Measurements from ENCODE around the gene ID3. TPM values are rescaled to one million over a fixed set of nuclear protein-coding genes. Genes with fewer than 3 reads are reported as not detected.

The ID3 gene
- total and polyA plus RNA-seq, 2 experiments from 2014 or later = 376 to 680 TPM

- H2AFZ ChIP-seq = no peak overlapping the region
- H3K9ac ChIP-seq = no peak overlapping the region
- H3K4me3 ChIP-seq = no peak overlapping the region
- no peaks in the 10 kb centered on the region for H3F3A ChIP-seq (ENCODE audit: insufficient read depth)
- H4K20me1 ChIP-seq (ENCODE audit: insufficient read depth) = no peaks in the 10 kb centered on the region
- no peaks in the 10 kb centered on the region for H3K9me2 ChIP-seq (ENCODE audit: insufficient read depth)
- H3K4me2 ChIP-seq (ENCODE audit: unreplicated experiment) = no peak overlapping the region
- peaks cover 7% of the 10 kb centered on the region; the same call in 1 of the 2 replicates for H3K4me1 ChIP-seq (ENCODE audit: insufficient read depth)
- H3K79me2 ChIP-seq (ENCODE audit: insufficient read depth) = no peaks in the 10 kb centered on the region
- no peaks in the 10 kb centered on the region for H3K36me3 ChIP-seq (ENCODE audit: low read depth)
- H3K27me3 ChIP-seq (replicated peaks; ENCODE audit: insufficient read depth) = no peaks in the 10 kb centered on the region
- in situ Hi-C loops (cut with MboI) = no loop called here
- H3K27ac ChIP-seq = no peak overlapping the region
- TF ChIP-seq EZH2 (IDR thresholded peaks at IDR 0.05; ENCODE audit: insufficient read depth, poor library complexity, severe bottlenecking) = no peak
- no peak for TF ChIP-seq EZH2phosphoT487 (IDR thresholded peaks at IDR 0.05; ENCODE audit: insufficient read depth, low read depth)
- 87 to 90% methylated on average over 11 of the region's 11 CpGs for WGBS, 2 experiments (ENCODE audit: low coverage in 1 of 2, low lambda C conversion rate in 2 of 2, missing lambda C conversion rate in 2 of 2)
- no peaks in the 10 kb centered on the region for H3K9me3 ChIP-seq (ENCODE audit: low read depth)
- DNase-seq = no peak
Measured at GRCh38 chr1:23601135-23601967, 42.0 kb upstream of the ID3 start.

- no peak overlapping the region for H3K27ac ChIP-seq
- H3K79me2 ChIP-seq (ENCODE audit: insufficient read depth) = no peaks in the 10 kb centered on the region
- no peaks in the 10 kb centered on the region for H3K9me3 ChIP-seq (ENCODE audit: low read depth)
- H3K9me2 ChIP-seq (ENCODE audit: insufficient read depth) = no peaks in the 10 kb centered on the region
- no peak overlapping the region for H3K9ac ChIP-seq
- TF ChIP-seq EZH2phosphoT487 (IDR thresholded peaks at IDR 0.05; ENCODE audit: insufficient read depth, low read depth) (no peak), EZH2 (IDR thresholded peaks at IDR 0.05; ENCODE audit: insufficient read depth, poor library complexity, severe bottlenecking) (no peak)
- peaks cover 7% of the 10 kb centered on the region; the same call in 1 of the 2 replicates for H3K4me1 ChIP-seq (ENCODE audit: insufficient read depth)
- H3K36me3 ChIP-seq (ENCODE audit: low read depth) = no peaks in the 10 kb centered on the region
- DNase-seq = no peak
- in situ Hi-C loops (cut with MboI) = no loop called here
- H3K4me3 ChIP-seq = no peak overlapping the region
- 83 to 89% methylated on average over 6 of the region's 6 CpGs for WGBS, 2 experiments (ENCODE audit: low coverage in 1 of 2, low lambda C conversion rate in 2 of 2, missing lambda C conversion rate in 2 of 2)
- H2AFZ ChIP-seq = no peak overlapping the region
- H3F3A ChIP-seq (ENCODE audit: insufficient read depth) = no peaks in the 10 kb centered on the region
- no peak overlapping the region for H3K4me2 ChIP-seq (ENCODE audit: unreplicated experiment)
- no peaks in the 10 kb centered on the region for H4K20me1 ChIP-seq (ENCODE audit: insufficient read depth)
- H3K27me3 ChIP-seq (replicated peaks; ENCODE audit: insufficient read depth) = no peaks in the 10 kb centered on the region
Measured at GRCh38 chr1:23600283-23600682, 41.0 kb upstream of the ID3 start.

- H3K9ac ChIP-seq = no peak overlapping the region
- H3K79me2 ChIP-seq (ENCODE audit: insufficient read depth) = no peaks in the 10 kb centered on the region
- H3K27me3 ChIP-seq (replicated peaks; ENCODE audit: insufficient read depth) = no peaks in the 10 kb centered on the region
- H2AFZ ChIP-seq = no peak overlapping the region
- peaks cover 7% of the 10 kb centered on the region; the same call in 1 of the 2 replicates for H3K4me1 ChIP-seq (ENCODE audit: insufficient read depth)
- no peaks in the 10 kb centered on the region for H3K9me3 ChIP-seq (ENCODE audit: low read depth)
- no peak overlapping the region for H3K4me2 ChIP-seq (ENCODE audit: unreplicated experiment)
- 68 to 69% methylated on average over 1 of the region's 1 CpG for WGBS, 2 experiments (ENCODE audit: low coverage in 1 of 2, low lambda C conversion rate in 2 of 2, missing lambda C conversion rate in 2 of 2)
- H3F3A ChIP-seq (ENCODE audit: insufficient read depth) = no peaks in the 10 kb centered on the region
- no peaks in the 10 kb centered on the region for H4K20me1 ChIP-seq (ENCODE audit: insufficient read depth)
- in situ Hi-C loops (cut with MboI) = no loop called here
- DNase-seq = no peak
- H3K4me3 ChIP-seq = no peak overlapping the region
- H3K9me2 ChIP-seq (ENCODE audit: insufficient read depth) = no peaks in the 10 kb centered on the region
- H3K36me3 ChIP-seq (ENCODE audit: low read depth) = no peaks in the 10 kb centered on the region
- no peak overlapping the region for H3K27ac ChIP-seq
- TF ChIP-seq EZH2phosphoT487 (IDR thresholded peaks at IDR 0.05; ENCODE audit: insufficient read depth, low read depth) = no peak
- no peak for TF ChIP-seq EZH2 (IDR thresholded peaks at IDR 0.05; ENCODE audit: insufficient read depth, poor library complexity, severe bottlenecking)
Measured at GRCh38 chr1:23599125-23599524, 39.8 kb upstream of the ID3 start.

GRCh38 chr1:23598424-23598823 lies 39.1 kb upstream of the ID3 start:
- Histone ChIP-seq H3K36me3 (ENCODE audit: low read depth) (no peaks in the 10 kb centered on the region), H3K9me2 (ENCODE audit: insufficient read depth) (no peaks in the 10 kb centered on the region), H3F3A (ENCODE audit: insufficient read depth) (no peaks in the 10 kb centered on the region), H3K4me2 (ENCODE audit: unreplicated experiment) (no peak overlapping the region), H3K27me3 (replicated peaks; ENCODE audit: insufficient read depth) (no peaks in the 10 kb centered on the region), H3K27ac (no peak overlapping the region), H2AFZ (no peak overlapping the region), H3K9ac (no peak overlapping the region), H3K9me3 (ENCODE audit: low read depth) (no peaks in the 10 kb centered on the region), H3K4me1 (ENCODE audit: insufficient read depth) (peaks cover 7% of the 10 kb centered on the region; the same call in 1 of the 2 replicates), H3K79me2 (ENCODE audit: insufficient read depth) (no peaks in the 10 kb centered on the region), H4K20me1 (ENCODE audit: insufficient read depth) (no peaks in the 10 kb centered on the region), H3K4me3 (no peak overlapping the region)
- 85 to 86% methylated on average over 8 of the region's 8 CpGs for WGBS, 2 experiments (ENCODE audit: low coverage in 1 of 2, low lambda C conversion rate in 2 of 2, missing lambda C conversion rate in 2 of 2)
- no peak for DNase-seq
- in situ Hi-C loops (cut with MboI) = no loop called here
- TF ChIP-seq EZH2phosphoT487 (IDR thresholded peaks at IDR 0.05; ENCODE audit: insufficient read depth, low read depth) (no peak), EZH2 (IDR thresholded peaks at IDR 0.05; ENCODE audit: insufficient read depth, poor library complexity, severe bottlenecking) (no peak)
